ENCODE results near the gene WASF2.
"Not testable (repeated sequence)": the region's sequence is repeated elsewhere in the genome, so short reads cannot be mapped to it uniquely, and the experiment has no call there.

Gene WASF2

DNA sequence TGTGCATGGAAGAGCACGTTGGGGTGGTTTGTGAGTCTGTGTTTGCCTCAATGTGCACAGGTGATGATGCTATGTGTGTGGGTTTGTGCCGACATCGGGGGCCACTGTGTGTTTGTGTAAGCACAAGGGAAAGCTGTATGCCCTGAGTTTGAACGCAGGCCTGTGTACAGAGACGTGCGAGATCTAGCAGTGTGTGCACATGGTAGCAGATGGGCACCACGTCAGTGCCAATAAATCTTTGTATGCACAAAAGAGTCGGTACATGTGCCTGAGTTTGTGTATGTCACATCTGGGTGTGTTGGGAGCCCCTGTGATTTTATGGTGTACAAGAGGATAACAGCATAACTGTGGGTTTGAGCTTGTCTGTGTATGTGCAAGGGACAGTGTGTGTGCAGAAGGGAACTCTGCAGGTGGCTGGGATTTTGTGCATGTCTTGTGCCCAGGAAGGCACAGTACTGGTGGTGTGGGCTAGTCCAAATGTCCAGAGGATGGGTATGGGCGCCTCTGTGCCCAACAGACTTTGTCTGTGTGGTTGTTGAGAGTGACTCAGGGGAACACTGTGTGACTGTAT, 32.0 kb upstream of the WASF2 start:
- DNase-seq, result no peak

DNA sequence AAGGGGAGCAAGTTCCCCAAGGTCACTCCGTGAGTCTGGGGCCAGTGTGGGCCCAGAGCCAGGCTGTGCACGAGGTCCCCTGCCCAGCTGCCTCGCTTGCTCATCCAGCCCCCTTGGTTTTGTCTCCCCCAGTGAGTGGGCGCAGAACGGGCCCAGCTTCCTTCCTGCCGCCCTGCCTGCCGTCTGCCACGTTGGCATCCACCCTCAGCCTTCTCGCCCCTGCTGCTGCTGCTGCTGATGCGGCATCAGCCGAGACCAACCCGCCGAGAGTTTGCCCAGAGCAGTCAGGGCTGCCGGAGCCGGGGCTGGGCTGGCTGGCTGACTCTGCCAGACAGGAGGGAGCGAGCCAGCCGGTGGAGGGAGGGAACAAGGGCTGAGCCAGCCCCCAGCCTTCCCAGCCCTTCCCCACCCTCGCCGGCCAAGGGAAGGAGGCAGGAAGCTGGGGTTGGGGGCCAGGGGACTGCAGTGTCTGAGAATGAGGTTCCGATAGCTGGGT, 31.4 kb upstream of the WASF2 start:
- peak; percentile 53 for DNase-seq

DNA sequence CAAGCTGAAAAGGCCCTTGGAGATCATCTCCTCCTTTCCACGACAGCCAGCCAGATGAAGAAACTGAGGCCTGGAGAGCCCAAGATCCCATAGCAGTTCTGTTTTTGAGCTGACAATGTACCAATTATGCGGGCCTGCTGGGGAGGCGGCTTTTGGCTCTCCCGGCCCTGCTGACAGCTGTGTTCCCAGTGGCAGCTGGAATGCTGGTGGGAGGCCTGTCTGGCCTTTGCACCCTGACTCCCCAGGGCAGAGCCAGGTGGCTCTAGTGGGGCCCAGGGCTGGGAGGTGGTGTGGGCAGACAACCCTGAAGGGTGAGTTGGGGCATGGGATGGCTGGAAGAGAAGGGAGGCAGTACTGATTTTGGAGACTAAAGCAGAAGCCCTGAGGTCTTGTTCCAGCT, 30.7 kb upstream of the WASF2 start:
- DNase-seq, result no peak

DNA sequence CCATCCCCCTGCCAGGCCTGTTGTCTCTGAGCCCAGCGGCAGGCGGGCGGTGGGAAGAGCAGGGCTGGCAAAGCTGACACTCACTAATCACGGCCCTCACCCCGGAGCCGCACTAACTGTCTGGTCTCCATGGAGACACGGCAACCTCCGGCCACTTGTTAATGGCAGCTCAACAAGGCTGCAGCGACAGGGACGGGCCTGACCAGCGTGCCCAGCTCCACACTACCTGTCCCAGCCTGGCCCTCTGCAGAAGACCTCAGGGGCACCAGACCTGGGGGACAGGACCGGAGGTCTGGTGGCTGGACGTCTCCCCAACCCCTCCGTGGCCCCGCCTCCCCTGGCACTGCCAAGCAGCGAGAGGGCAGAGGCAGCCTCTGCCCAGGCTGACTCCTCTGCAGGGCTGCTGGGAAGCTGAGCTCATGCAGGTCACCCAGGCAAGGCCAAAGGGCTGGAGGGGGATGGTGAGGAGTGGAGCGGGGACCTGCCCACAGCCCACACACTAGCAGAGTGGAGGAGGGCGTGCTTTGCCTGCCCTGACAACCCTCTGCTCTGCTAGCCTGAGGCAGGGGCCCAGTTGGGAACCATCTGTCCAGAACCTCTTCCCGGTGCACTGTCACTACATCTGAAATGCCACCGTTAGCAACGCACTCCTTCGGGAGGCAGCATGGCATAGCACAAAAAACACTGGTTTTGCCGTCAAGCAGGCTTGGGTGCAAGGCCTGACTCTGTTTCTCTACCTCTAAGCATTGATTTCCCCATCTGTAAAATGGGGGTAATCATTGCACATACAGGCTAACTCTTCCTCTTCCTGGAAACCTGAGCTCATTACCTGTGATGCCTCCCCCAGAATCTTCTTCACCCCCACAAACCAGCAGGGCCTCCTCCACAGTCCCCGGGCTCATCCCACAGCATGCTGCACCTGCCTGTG, 29.6 kb upstream of the WASF2 start:
- DNase-seq, result no peak

DNA sequence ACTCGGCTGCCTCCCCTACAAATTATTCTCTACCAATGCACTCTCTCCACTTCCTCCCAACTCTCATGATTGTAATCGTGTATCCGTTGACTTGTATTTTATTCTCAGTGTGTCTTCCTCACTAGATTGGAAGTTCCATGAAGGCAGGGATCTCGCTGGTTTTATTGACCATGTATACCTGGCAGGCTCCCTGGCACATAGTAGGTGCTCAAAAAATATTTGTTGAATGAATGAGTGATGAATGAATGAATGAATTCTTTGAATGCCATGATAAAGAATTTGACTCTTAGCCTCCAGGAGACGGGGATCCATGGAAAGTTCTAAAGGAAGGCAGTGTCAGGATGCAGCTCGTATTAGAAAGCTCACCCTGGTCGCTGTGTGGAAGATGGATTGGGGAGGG, 28.8 kb upstream of the WASF2 start:
- DNase-seq, result no peak

DNA sequence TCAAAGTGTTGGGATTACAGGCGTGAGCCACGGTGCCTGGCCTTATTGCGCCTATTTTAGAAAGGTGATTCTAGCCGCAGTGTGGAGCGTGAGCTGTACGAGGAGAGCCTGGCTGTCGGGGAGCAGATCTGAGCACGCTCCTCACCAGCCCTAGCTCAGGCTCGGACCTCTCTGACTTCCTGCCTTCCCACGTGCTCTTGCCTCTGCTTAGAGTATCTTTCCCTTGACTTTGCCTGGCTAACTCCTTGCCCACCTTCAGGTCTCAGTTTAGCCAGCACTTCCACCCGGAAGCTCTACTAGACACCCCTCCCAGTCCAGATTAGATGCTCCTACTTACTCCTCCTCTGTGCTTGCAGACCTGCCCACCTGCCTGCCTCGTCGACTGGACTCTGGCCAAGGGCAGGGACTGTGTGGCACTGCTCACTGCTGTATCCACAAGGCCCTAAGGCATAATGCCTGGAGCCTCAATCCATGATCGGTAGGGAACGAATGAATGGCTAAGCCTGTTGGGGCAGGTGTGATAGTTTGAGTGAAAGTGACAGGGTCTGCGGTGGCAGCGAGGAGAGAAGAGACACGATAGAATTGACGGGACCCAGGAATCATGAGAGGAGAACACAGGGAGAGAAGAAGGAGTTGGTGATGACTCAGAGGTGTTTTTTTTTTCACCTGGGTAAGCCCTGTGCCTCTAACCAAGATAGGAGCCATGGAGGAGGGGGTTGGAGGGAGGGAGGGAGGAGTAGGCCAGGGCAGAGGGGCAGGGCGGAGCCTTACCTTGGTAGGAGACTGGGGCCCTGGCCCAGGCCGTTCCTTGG, 28.1 kb upstream of the WASF2 start:
- DNase-seq, result no peak

DNA sequence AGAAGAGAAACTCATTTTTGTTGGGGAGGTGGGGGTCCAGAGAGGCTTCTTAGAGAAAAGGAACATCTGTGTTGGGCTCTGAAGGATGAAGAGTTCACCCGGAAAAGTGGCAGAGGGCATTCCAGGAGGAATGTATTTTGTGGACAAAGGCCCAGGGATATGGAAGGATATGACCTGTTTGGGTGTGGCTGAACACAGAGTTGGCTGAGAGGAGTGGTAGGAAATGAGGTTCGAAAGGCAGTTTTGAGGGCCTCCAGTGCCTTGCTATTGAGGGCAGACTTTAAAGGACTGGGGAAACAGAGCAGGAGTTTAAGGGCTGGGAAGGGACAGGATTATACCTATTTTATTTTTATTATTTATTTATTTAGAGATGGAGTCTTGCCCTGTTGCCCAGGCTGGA, 27.3 kb upstream of the WASF2 start:
- no peak for DNase-seq

DNA sequence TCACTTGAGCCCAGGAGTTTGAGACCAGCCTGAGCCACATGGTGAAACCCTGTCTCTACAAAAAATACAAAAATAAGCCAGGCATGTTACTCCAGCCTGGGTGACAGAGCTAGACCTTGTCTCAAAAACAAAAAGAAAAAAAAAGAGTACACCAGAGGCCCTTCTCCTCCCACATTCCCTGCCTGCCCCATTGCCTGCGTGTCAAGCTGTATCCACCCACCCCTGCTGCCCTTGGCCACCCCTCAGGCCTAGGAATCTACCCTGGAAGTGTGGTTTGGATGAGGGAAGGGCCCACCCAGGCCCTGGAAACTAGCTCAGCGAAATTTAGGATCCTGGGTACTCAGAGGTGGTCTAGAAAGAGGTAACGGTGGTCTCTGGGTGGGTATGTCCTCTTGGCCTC, 25.7 kb upstream of the WASF2 start:
- DNase-seq, result no peak

DNA sequence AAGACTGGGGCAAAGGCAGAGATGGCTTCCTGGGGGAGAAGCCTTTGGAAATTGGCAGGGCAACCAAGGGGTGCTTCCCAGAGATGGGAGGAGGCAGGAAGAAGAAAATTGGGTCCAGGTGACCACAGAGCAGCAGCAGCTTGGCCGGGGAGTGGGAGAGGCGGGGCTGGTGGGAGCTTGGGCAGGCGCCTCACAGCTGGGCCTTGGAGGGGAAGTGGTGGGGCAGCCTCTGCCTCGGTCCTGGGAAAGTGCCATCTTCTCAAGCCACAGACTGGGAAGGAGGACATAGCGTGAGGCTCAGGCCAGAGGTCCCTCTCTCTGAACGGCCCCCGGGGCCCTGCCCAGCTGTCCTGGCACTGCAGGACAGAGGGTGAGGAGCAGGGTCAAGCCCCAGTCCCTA, 24.0 kb upstream of the WASF2 start:
- DNase-seq, result no peak

DNA sequence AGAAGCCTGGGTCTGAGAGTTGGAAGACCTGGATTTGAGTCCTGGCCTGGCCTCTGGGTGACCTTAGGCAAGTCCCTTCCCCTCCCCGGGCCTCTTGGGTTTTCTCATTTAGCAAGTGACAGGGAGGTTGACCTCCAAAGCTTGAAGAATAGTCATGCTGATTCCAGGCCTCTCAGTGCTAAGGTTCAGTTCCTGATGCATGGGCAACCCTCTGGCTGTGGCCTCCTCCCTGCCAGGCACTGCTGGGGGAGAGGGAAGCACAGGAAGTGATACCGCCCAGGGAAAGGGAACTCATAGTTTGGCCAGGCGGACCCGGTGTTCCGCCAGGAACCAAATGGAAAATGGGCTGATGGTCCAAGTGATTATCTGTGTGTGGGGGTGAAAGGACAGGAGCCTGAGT, 23.6 kb upstream of the WASF2 start:
- DNase-seq, result no peak

DNA sequence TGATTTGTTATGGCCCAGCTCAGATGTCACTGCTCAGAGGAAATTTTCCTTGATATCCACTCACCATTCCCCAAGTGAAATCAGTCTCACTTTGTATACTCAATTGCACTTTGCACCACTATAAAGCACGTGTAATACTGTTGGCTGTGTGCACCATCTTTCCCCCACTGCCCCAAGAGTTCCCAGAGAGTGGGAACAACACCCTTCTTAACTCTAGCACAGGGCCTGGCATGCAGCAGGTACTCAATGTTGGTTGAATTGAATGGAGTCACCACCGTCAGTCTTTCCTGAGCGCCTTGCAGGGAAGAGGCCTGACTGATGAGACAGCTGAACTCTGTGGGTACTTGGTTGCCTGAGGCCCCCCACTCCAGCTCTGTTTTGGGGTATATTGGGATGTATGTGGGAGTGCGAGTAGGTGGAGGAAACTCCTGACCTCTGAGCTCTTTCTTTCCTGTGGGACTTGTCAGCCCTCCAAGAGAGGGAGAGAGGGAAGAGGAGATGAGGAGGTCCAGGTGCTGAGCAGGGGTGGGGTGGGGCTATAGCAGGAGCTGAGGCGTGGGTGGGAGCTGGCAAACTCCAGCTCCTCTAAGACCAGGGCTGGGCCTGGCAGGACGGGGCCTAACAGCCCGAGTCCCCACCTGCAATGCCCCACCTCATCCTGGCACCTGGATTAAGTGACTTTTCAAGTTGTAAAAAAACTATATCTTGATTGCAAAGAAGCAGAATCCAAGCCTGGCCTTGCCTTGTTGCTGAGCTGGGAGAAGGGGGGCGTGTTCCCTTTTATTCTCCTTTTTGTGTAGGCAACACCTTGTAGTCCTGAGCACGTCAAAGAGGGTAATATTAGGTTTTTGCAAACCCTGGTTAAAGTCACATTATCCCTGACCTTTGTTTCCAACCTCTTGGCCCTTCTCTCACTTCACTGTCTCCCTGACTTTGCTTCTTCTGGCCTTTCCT, 19.4 kb upstream of the WASF2 start:
- DNase-seq, result no peak

DNA sequence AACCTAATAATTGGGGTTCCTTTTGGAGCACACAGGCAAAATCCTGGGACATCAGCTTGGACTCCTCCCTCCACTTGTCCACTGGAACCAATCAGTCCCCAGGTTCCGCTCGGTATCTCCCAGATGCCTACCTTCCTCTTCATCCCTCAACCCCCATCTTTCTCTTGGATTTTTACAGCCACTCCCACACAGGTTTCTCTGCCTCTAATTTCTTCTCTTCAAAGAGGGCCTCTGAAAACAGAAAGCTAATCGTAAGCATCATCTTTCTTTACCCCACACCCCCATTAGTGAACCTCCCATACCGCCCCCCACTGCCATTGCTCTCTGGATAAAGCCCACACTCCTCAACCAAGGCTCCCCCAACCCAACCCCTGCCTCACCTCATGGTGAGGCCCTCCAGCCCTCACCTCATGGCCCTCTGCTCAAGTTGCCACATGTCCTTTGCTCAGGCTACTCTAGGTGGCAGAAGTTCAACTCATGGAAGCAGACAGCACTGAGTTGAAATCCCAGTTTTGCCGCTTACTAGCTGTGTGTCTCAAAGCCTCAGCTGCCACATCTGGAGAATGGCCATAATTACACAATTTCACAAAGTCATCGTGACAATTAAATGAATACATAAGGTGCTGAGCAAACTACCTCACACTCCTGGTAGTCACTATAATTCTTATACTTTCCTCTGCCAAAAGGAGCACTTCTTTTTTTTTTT, 18.1 kb upstream of the WASF2 start:
- DNase-seq, result no peak

DNA sequence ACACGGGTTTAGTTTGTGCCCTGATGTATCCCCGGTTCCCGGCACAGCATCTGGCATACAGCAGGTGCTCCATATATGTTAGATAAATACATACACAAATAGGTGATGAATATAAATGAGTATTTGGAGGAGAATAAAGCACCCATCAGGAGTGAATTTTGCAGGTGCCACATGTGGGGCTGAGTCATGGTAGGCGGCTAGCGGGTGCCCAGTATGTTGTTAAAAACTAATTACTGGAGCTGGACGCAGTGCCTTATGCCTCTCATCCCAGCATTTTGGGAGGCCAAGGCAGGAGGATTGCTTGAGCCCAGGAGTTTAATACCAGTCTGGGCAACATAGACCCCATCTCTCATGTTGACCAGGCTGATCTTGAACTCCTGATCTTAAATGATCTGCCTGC, 16.7 kb upstream of the WASF2 start:
- DNase-seq, result no peak

DNA sequence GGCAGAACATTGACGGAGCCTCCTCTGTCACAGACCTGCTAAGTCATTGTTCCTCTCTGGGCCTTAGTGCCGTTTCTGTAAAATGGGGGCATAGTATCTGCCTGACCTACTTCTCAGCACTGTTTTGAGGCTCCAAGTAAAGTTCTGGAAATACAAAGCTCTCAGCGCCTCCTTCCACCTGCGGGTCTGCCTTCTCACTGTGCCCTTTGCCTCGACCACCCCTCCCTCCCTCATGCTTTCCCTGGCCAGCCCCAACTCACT, 15.4 kb upstream of the WASF2 start:
- no peak for DNase-seq

DNA sequence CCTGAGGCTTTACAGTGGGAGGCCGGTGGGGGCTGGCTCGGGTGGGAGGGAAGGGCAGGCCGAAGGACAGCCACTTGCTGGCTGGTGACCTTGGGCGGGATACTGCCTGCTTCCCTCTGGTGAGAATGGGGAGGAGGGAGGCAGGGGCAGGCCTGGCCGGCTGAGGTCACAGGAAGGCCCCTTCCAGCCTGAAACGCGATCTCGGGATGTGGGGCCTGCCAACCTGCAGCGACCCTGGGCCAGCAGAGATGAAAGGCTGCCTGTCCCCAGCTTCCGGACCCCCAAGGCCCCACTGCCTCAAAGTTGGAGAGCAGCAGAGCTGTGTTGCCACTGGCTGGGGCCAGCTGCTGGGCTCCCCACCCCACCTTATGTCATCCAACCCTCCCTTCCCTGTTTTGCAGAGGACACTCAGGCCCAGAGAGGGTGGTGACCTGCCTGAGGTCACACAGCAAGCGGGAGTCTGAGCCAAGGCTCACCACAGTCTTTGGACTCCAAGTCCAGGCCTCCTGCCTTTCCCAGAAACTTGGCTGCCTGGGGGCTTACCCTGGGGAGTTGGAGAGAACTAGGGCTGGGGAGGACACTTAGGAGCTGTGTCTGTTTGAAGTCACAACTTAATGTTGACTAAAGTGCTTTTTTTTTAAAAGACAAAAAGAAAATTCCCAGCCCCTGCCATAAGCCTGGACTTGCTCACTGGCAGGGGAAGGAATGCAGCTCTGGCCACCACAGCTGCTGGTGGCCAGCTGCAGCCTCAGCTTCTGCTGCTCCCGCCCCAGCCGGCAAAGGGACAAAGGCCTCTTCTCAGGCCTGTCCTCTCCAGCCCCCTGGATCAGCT, 14.8 kb upstream of the WASF2 start:
- DNase-seq, result no peak

DNA sequence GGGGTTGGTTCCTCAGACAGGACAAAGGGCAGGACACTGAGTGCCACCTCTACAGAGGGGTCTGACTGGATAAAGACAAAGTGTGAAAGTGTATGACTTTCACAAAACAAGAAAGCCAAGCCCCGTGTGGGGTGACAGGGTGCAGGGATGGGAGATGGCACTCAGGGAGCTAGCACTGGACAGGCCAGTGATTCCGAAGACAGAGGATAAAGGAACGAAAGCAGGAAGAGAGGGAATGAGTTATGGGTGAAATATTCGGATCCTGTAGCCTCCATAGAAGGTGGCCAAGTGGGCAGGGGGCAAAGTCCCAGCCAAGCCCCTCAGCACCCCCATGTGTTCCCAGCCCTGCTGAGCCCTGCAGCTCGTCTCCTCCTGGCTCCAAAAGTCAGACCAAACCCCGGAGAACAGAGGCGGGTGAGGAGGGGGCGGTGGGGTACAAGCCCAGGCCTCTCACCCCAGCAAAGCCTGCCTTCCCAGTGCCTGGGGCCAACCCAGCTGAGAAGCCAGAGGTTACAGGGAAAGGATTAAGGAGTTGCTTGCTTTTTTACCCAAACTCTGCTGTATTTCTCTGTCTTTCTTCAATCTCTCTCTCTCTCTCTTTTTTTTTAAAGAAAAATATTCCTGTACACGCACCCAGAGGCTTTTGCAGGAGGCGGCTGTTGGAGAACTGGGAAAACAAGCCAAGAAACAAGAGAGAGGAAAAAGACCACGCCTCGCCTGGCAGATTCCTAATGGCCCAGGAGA, 14.0 kb upstream of the WASF2 start:
- DNase-seq, result no peak

DNA sequence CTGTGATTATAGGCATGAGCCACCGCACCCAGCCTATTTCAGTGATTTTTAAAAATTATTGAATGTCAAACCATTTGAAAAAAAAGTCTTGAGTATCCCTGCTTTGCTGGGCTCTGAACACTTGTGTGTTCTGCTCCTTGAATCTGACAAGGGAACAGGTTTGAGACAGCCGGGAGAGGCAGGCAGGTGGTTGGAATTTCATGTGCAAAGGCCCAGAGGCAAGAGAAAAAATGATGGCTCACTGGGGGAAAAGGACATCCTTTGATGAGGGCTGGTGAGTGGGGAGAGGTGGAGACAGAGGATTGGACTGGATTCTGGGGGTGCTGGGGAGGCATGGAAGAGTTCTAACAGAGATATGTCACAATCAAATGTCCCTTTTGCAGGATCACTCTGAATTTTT, 13.1 kb upstream of the WASF2 start:
- no peak for DNase-seq

DNA sequence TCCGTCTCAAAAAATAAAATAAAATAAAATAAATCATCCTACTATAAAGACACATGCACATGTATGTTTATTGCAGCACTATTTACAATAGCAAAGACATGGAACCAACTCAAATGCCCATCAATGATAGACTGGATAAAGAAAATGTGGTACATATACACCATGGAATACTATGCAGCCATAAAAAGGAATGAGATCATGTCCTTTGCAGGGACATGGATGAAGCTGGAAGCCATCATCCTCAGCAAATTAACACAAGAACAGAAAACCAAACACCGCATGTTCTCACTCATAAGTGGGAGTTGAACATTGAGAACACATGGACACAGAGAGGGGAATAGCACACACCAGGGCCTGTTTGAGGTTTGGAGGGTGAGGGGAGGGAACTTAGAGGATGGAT, 11.2 kb upstream of the WASF2 start:
- DNase-seq, result not testable (repeated sequence)

DNA sequence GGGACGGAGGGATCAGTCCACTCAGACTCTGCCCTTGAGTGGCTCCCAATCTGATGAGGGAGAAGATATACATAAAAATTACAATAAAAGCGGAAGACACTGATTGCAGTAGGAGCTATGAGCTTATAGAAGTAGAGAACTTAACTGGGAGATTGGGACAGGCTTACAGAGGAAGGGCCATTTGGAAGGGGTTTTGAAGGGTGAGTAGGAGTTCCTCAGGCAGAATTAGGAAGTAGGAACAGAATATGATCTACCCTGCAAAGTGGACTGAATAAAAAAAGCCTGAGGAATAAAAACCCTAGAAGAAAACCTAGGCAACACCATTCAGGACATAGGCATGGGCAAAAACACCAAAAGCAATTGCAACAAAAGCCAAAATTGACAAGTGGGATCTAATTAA, 9.2 kb upstream of the WASF2 start:
- DNase-seq, result no peak

DNA sequence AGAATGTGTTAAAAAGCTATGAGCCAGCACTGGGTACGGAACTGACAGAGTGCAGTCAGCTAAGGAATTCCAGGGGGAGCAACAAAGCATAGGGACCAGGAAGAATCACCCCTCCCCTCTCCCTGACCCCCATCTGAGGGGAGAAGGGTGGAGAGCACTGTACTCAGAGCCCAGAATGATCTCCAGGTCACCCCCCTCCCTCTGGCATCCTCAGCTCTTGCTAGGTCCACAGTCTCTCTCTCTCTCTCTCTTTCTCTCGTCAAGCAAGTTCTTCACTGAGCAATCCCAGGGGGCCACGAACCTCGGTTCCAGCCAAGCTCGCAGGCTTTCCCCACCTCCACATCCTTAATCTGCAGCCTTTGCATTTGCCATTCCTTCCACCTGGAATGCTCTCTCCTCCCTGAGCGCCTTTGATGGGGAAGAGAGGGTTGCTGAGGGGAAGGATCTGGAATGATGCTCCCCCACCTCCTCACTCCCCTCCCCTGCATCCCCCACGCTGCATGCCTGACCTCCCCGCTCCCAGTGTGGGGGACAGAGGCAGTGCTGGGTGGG, 6.7 kb upstream of the WASF2 start:
- DNase-seq, result no peak
